GM21576 (cell line): Measurements from ENCODE around the gene CBLC.

Source experiments
- ATAC-seq: cut with Tn5 transposase; IDR thresholded peaks from one replicate; pipeline ENCODE4 v1.9.1; 2021; ENCODE audit warnings: mild to moderate bottlenecking, moderate library complexity; ENCODE audit not compliant: unreplicated experiment

The CBLC gene

GRCh38 chr19:44745887-44746600 lies 31.6 kb upstream of the CBLC start:
- no peak for ATAC-seq

- no peak for ATAC-seq
These were observed 31.1 kb upstream of the CBLC start for GRCh38 chr19:44746616-44746945.

GRCh38 chr19:44746946-44747738 lies 30.5 kb upstream of the CBLC start:
- ATAC-seq, result no peak

- peak; percentile 7 for ATAC-seq
These were observed 29.8 kb upstream of the CBLC start for GRCh38 chr19:44747739-44748425.

GRCh38 chr19:44748426-44749254 lies 29.1 kb upstream of the CBLC start, which contains the start of gene BCL3:
Gene BCL3, plus strand, starts transcription at chr19:44748708. Its CDS starts 83 bp downstream, at chr19:44748791.
- ATAC-seq, result peak; percentile 22

GRCh38 chr19:44749292-44749691 lies 28.4 kb upstream of the CBLC start:
- no peak for ATAC-seq

- no peak for ATAC-seq
These were observed 27.7 kb upstream of the CBLC start for GRCh38 chr19:44749994-44750393.

GRCh38 chr19:44752123-44752815 lies 25.4 kb upstream of the CBLC start:
- ATAC-seq, result no peak

GRCh38 chr19:44752816-44753625 lies 24.7 kb upstream of the CBLC start:
- ATAC-seq, result peak; percentile 64

- ATAC-seq, result no peak
These were observed 24.1 kb upstream of the CBLC start for GRCh38 chr19:44753626-44753931.

GRCh38 chr19:44753932-44754749 lies 23.5 kb upstream of the CBLC start:
- ATAC-seq, result peak; percentile 29

GRCh38 chr19:44754750-44755080 lies 23.0 kb upstream of the CBLC start:
- no peak for ATAC-seq

- no peak for ATAC-seq
These were observed 22.5 kb upstream of the CBLC start for GRCh38 chr19:44755219-44755618.

- no peak for ATAC-seq
These were observed 21.6 kb upstream of the CBLC start for GRCh38 chr19:44756089-44756562.

GRCh38 chr19:44757057-44757734 lies 20.5 kb upstream of the CBLC start:
- no peak for ATAC-seq

- no peak for ATAC-seq
These were observed 19.8 kb upstream of the CBLC start for GRCh38 chr19:44757735-44758505.

- no peak for ATAC-seq
These were observed 19.1 kb upstream of the CBLC start for GRCh38 chr19:44758596-44758995.
